GM21717 (cell line): ENCODE data around the gene TAF5L.
"Not testable (repeated sequence)": the region's sequence is repeated elsewhere in the genome, so short reads cannot be mapped to it uniquely, and the experiment has no call there.

Experiments used
- ATAC-seq: cut with Tn5 transposase; IDR thresholded peaks from one replicate; pipeline ENCODE4 v1.9.1; 2021; ENCODE audit warnings: mild to moderate bottlenecking, moderate library complexity; ENCODE audit not compliant: unreplicated experiment

The TAF5L gene

DNA sequence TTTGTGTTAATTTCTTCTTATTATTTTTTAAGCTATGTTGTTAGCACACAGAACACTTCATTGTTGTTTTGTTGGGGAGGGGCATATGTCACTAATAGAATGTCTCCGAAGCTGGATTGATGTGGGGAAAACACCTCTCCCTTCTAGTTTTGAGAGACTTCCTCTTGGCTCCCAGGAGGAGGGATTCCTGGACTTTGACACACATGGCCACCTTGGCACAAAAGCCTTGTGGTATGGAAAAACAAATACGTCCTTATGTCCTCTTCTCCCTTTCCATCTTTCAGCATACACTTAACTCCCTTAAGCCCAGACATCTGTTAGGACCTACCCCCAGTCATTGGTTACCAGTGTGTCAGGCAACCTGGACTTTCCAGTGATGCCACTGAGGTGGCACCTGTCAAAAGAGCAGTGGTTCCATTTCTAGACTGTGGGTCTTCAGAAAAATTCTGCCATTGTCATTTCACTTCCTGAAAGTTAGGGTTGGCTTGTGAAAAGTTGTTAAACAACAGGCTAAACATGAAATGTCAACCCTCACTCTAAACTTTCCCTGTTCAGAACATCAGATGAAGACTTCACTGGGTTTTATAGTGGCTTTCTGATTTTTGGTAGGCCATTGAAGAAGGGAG lies 54.9 kb downstream of the TAF5L start:
- ATAC-seq, result no peak

DNA sequence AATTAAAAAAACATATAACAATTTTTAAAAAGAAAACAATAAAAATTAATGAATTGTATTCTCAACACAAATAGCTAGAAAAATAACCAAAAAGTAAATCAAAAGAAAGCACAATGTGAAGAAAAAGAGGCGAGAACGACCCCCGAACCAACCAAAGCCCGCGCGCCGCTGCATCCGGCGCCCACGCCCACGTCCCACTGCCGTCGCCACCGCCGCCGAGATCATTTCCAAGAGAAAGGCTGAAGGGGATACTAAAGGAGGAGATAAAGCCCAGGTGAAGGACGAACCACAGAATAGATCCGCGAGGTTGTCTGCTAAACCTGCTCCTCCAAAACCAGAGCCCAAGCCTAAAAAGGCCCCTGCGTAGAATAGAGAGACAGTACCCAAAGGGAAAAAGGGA lies 55.6 kb downstream of the TAF5L start:
- no peak for ATAC-seq

DNA sequence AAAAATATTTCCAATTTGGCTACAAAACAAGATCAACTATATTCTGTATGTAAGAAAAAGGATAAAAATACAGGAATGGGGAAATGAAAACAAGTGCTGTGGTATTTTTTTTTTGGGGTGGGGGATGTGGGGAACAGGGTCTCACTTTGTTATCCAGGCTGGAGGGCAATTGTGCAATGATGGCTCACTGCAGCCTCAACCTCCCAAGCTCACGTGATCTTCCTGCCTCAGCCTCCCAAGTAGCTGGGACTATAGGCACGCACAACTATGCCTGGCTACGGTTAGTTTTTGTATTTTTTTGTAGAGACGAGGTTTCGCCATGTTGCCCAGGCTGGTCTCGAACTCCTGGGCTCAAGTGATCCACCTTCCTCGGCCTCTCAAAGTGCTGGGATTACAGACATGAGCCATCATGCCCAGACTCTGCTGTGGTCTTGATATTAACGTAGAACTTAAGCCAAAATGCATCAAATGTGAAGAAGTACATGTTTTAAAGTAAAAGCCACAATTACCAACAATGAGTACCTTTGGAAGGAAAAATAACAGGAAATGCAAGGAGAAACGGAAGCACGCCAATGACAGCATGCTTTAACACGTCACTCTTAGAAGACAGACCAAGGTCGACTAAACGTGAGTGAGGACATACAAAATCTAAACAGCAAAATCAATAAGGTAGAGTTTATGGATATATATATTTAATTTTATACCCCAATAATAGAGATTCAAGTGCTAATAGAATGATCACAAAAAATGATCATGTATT lies 58.6 kb downstream of the TAF5L start:
- ATAC-seq, result no peak

DNA sequence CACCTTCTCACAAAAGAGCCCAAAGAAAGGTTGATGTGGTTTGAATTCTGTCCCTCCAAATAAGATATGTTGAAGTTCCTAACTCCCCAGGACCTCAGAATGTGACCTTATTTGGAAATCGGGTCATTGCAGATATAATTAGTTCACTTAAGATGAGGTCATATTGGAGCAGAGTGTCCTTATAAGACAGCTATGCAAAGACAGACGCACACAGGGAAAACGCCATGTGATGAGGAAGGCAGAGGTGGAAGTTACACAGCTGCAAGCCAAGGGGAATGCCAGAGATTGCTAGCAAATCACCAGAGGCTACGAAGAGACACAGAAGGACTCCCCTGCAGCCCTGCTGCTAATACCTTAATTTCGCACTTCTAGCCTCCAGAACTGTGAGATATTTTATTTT lies 62.2 kb downstream of the TAF5L start:
- ATAC-seq, result no peak

DNA sequence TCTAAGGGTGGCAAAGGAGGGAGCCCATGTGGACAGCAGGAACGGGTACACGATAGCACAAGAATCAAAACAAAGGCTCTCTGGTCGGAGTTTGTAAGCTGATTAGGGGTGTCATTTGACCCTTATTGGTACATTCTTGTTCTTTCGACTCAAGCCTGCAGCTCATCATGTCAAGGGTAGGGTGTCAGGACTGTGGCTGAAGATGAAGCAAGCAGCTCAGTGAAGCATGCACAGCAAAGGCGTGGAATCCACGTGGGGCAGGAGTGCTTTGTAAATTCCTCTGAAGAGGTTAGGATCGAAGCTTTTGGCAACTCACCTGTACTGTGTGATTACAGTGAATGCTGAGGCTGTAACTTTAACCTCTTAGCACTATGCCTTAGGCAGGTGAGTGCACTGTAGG lies 62.7 kb downstream of the TAF5L start:
- ATAC-seq, result no peak

DNA sequence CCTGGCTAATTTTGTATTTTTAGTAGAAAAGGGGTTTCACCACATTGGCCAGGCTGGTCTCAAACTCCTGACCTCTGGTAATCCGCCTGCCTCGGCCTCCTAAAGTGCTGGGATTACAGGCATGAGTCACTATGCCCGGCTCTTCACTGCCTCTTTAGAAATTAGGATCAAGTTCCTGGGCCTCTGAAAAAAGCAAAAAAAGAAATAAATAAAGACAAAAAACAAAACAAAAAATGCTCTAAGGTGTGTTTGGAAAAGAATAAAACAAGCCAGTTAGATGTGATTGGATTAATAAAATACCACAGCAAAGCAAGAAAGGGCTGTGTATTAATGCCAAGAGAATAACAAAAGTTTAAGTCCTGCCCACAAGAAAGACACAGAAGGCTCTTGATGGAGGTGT lies 63.2 kb downstream of the TAF5L start:
- ATAC-seq, result no peak

DNA sequence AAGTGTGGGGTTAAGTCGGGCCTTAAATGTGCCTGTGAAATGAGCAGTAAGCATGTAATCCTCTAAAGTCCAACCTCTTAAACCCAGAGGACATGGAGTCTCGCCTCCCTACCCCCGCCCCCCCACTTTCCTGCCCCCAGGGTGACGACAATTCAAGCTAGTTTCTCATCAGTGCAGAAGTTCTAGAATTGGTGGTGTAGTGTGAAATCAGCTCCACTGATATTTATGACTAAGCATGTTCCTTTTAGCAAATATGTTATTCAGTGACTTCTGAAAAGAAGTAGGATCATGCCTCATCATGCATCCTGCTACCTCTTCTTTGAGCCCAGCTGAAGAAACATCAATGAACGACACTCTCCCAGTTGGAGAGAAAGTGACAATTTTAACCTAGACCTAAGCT lies 64.8 kb downstream of the TAF5L start:
- no peak for ATAC-seq

DNA sequence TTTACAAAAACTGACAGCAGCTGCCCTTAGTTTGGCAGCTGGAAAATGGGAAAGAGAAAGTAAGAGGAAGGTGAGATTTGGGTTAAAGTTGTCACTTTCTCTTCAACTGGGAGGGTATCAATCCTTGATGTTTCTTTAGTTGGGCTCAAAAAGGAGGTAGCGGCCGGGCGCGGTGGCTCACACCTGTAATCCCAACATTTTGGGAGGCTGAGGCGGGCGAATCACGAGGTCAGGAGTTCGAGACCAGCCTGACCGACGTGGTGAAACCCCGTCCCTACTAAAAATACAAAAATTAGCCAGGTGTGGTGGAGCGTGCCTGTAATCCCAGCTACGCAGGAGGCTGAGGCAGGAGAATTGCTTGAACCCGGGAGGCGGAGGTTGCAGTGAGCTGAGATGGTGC lies 65.8 kb downstream of the TAF5L start:
- ATAC-seq, result not testable (repeated sequence)

DNA sequence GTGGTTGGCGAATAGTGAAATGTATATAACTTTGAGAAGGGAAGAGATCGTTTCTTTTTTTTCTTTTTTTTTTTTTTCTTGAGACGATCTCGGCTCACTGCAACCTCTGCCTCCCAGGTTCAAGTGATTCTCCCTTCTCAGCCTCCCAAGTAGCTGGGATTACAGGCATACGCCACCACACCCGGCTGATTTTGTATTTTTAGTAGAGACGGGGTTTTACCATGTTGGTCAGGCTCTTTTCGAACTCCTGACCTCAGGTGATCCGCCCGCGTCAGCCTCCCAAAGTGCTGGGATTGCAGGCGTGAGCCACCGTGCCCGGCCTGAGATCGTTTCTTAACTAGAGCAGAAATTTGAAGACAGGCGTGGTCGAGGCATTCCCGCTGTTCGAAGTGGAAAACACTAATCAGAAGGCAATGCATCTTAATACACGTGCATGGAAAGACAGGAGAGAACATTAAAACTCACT lies 66.6 kb downstream of the TAF5L start:
- ATAC-seq, result not testable (repeated sequence)

DNA sequence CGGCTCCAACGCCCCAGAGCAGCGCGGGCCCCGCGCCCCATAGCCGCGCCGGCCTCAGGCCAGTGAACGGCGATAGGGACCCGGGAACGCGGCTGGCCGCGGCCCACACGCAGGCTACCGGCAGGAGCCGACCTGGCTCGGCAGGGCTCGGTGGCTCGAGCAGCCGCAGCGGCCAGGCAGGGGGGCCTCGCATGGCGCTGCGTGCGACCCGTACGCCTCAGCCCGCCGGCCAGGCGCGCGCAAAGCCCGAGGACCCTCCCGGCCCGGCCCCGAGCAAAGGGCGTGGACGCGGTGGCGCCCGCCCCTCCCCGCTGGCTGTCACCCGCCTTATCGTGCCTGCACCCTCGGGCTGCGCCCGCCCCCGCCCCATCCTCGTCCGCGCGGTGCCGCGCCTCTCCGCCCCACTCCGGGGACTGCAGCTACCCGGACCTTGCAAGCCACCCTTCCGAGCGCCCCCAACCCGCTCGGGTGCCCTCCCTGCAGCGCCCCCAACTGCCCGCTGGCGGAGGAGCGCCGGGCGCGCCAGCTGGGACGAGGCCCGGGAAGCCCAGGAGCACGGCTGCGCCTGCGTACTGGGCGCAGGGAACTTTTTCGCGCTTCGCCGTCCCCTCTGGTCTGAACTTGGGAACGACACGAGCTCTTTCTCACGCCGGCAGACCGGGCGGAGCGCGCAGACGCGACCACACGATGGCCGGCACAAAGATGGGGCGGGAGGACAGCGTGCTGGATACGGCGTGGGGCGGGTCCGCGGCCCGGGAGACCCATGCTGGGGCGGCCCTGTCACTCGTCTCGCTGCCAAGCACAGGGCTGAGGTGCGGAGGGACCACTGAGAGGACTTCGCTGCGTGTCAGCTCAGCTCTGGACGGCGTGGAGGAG lies 67.2 kb downstream of the TAF5L start, which contains the start of gene ABCB10:
TSS of gene ABCB10 (minus strand) at position 248 of the 876 bp plus-strand sequence. CDS start at position 193, 55 bp downstream.
- peak; percentile 84 for ATAC-seq

DNA sequence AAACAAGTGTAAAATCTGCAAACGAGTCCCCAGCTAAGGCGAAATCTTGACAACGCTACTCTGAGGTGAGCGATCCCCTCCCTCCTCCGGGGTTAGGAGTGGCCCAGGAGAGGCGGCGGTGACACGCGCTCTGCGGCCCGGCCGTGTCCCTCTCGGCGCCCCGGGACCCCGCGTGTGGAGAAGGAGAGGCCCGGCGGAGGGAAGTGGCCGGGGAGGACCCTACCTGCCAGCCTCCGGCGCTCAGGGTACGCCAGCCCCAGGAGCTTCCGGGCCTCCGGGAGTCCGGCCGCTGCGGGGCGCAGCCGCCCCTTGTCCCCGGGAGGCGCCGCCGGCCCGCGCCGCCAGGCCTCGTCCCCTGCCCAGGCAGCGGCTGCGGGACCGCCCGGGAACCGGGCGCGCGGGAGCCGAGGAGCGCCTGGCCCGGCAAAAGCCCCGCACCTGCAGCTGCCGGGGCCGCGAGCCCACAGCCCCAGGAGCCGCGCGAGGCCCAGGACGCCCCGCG lies 68.0 kb downstream of the TAF5L start:
- peak; percentile 30 for ATAC-seq

DNA sequence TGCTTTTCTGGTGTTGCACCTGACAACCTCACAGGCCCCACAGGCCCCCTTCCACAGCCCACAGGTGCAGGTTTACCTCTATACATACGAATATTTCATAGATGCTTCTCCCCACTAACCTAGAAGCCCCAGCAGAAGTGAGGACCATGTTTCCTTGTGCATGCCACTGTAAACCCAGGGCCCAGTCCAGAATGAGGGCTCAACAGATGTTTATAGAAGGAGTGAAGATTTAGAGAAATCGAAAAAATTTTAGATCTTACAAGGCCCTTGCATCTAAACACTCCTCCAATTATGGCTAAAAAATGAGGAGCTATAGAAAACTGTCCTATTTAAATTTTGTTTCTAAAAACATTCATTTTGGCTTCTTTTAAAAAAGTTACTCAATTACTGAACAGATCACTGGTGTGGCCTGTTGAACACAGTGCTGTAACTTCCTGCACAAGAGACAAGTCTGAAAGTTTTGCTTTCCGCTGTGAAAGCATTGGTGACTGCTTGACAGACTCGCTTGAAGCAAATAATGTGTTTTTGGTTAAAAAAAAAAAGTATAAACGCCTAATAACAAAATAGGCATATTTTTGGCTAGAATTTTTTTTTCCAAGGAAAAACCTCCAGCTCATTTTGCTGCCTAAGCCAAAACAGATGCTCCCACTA lies 68.6 kb downstream of the TAF5L start:
- ATAC-seq, result no peak

DNA sequence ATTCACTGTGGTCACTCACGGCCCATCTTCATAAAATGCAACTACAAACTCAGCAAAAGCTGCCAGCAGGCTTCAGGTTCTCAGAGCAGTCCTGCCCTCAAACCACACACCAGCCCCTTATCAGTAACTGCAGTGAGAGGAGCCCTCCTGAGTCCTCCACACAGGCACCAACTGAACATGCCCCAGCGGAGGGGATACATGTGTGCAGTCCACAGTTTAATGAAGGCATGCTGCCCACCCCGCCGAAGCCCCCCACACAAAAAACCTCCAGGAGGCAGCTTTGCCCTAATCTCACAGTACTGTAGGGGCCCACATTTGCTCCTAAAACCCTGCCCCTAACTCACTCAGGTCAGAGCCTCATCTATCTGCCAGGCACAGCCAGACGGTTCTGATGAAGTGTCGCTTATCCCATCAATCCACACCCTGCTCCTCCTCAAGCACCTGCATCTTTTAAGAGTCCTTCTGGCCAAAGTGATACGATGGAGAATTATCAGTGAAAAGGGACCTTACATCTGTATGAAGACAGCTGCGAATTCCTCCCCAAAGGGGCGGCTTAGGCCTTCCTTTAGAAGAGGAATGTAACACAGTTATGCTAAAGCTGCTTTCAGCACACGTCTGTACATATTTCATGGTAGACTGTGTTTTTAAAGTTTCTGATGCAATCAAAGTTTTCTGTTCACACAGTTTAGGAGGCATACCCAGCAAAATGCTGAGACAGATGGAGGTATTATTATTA lies 70.9 kb downstream of the TAF5L start:
- ATAC-seq, result no peak

DNA sequence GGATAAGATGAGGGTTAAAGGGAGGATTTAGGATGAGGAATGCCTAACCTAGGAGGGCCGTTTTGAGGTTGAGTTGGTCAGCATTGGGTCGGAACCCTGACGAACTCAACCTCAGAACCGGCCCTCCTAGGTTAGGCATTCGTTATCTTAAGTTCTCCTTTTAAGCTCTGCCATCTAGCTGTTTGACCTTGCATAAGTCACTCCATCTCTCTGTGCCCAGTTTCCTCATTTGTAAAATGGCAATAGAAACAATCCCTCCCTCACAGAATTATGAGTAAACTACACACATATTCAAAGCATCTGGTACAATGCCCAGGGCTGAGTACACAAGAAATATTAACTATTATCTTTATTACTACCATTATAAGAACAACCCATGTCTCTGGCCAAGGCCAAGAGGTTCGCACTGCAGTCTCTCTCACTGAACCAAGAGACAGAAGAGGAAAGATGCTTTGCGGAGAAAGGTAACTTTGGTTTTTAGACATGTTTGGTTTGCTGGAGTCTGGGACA lies 72.2 kb downstream of the TAF5L start:
- ATAC-seq, result no peak

DNA sequence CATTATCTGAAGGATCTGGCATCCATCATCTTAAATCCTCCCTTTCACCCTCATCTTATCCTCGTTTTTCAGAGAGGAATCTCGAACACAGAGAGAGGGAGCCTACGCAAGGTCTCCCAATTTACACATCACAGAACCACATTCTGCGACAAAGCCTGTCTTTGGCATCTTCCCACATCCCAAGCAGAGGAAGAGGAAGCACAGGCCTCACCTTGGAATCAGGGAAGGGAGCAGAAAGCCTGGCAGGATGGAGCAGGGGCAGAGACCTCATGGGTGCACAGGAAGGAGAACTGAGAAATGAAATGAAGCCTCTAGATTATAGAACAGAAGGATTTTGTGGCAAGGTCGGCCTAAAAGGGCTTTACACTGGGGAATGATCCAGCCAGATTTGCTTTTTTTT lies 73.2 kb downstream of the TAF5L start:
- no peak for ATAC-seq

DNA sequence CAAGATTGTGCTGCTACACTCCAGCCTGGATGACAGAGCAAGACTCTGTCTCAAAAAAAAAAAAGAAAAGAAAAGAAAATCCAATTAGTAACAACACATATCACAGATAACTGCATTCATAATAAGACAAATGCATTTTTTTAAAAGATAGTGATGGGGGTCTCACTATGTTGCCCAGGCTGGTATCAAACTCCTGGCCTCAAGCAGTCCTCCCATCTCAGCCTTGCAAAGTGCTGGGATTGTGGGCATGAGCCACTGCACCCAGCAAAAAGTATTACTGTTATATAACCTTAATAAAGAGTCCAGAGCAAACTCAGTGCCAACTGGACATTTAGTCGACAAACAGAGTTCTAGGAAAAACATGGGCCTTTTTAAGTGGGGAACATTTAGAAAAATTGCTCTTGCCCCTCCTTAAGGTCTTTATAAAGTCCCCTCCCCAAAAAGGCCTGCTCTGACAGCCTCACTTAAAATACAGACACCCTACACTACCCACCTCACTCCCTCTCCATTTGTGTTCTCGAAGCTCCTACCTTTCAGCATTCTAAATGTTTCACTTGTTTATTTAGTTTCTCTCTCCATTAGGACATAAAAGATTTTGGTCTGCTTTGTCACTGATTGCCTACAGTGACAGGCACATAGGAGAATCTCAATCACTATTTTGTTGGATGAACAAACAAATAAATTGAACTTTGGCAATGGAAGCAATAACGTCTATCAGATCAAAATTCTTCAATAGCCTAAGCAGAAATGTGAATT lies 74.9 kb downstream of the TAF5L start:
- no peak for ATAC-seq

DNA sequence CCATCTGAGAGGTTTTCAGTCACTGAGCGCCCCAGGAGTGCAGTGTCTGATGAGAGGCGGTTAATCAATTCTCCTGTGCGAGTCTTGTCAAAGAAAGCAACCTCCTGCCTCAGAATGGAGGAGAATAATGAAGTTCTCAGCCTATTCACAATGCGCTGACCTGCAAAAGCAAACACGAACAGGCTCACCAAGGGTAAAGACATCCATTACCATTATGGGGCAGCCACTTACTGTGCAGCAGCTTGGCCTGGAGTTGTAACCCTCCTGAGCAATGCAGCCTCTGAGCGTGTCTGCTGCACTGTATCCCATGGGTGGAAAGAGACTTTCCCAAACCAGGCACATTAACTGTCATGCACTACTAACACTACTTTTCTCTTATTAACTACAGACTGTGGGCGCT lies 78.4 kb downstream of the TAF5L start:
- ATAC-seq, result no peak

DNA sequence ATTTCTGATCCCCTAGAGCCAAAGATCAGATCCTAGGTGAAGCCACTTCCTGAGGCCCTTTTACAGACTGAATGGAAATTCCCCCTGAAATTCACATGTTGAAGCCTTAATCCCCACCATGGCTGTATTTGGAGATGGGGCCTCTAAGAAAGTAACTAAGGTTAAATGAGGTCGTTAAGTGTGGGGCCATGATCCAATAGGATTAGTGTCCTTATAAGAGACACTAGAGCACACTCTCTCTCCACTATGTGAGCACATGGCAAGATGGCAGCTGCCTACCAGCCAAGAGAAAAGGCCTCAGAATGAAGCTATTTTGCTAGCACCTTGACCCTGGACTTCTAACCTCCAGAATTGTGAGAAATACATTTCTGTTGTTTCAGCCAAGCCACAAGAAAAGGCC lies 81.3 kb downstream of the TAF5L start:
- ATAC-seq, result no peak
